Activated T-helper 2 cell treated with anti-CD3 and anti-CD28 coated beads, Interferon-gamma antibody, Interleukin-2, Interleukin-4, amounts not matched to agents 10 μg/mL and 5 μg/mL and 100 μg/mL, durations not matched to agents 14 hours and 24 hours and 36 hours (primary cell): Measurements from ENCODE around the gene SIPA1L3. TPM values are rescaled to one million over a fixed set of nuclear protein-coding genes. Genes with fewer than 3 reads are reported as not detected.

Experiments
- DNase-seq: peaks from one replicate; pipeline ENCODE4 v3.0.0; 2021; ENCODE audit warnings: low spot score
- H3K27ac Mint-ChIP-seq: one replicate; pipeline ENCODE4 v1.8.0; 2021; ENCODE audit warnings: mixed read lengths
- H3K27me3 Mint-ChIP-seq: one replicate; pipeline ENCODE4 v1.8.0; 2021; ENCODE audit warnings: low read depth, mixed read lengths
- H3K36me3 Mint-ChIP-seq: one replicate; pipeline ENCODE4 v1.8.0; 2021; ENCODE audit warnings: low read depth, mixed read lengths
- H3K4me1 Mint-ChIP-seq: one replicate; pipeline ENCODE4 v1.8.0; 2021; ENCODE audit warnings: low read depth, mixed read lengths
- H3K4me3 Mint-ChIP-seq: one replicate; pipeline ENCODE4 v1.8.0; 2021; ENCODE audit warnings: low read depth, mild to moderate bottlenecking, moderate library complexity, mixed read lengths
- H3K9me3 Mint-ChIP-seq: one replicate; pipeline ENCODE4 v1.8.0; 2021; ENCODE audit warnings: mixed read lengths
- intact Hi-C: fragments of 100-400 bp; cut with micrococcal nuclease; formaldehyde crosslinking; loops from one replicate; pipeline ENCODE4 v1.15.1; 2023
- total RNA-seq: library from RNA; stranded (reverse); gene quantifications from 2 replicates; pipeline ENCODE4 v1.2.3, GENCODE V29; 2022

The SIPA1L3 gene
- total RNA-seq, 1 donor from 2014 or later = 15.9 TPM

DNA sequence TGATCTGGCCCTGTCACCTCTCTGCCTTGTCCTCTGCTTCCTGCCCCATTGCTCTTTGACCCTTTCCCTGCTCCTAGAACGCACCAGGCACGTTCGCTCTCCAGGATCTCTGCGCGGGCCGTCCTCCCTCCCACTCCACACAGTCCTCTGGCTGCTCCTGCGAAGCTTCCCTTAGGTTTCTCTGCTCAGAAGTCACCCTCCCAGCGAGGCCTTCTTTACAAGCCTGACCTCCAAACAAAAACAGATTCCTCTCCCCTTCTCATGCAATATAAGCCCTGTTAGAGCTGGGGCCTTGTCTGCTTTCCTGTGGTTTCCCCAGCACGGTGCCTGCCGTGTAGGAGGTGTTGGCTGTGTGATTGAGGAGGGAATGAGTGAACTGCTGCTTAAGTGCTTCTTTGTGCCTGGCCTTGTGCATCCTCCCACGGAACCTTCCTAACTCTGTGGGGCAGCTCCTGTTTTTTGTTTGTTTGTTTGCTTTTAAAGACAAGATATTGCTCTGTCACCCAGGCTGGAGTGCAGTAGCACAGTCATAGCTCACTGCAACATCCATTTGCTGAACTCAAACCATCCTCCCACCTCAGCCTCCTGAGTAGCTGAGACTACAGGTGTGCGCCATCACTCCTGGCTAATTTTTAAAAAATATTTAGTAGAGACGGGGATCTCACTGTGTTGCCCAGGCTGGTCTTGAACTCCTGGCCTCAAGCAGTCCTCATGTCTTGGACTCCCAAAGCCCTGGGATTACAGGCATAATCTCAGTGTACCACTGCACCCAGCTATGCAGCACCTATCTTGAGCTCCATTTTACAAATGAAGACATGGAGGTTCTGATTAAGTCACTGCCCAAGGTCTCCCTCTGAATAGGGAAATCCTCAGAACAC is 82.0 kb downstream of the SIPA1L3 start:
- H3K27me3 Mint-ChIP-seq = no peaks in the 10 kb centered on the region
- intact Hi-C loops = no loop called here
- no peak overlapping the region for H3K27ac Mint-ChIP-seq
- no peaks in the 10 kb centered on the region for H3K36me3 Mint-ChIP-seq
- H3K4me3 Mint-ChIP-seq = no peak overlapping the region
- no peak for DNase-seq
- no peaks in the 10 kb centered on the region for H3K9me3 Mint-ChIP-seq
- peaks cover 2% of the 10 kb centered on the region for H3K4me1 Mint-ChIP-seq

DNA sequence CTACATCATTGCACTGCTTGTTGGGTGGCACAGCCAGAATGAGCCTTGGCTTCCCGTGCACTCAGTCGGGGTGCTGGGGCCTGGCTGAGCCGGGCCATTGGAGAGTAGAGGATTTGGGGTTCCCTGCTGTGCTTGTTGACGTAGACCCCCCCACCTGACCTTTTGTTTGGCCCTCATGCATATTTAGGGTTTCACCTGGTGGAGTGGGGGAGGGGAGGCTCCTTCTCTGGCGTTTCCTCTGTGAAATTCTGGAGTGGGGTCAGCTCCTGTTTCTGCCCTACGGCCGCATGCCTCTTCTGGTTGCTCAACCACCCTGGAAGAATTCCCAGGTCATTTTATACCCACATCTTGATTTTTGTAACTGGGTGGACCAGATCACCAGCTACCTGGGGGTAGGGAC is 82.8 kb downstream of the SIPA1L3 start:
- no peak for DNase-seq
- intact Hi-C loops = no loop called here
- Mint-ChIP-seq H3K36me3 (no peaks in the 10 kb centered on the region), H3K27me3 (no peaks in the 10 kb centered on the region), H3K9me3 (no peaks in the 10 kb centered on the region), H3K27ac (no peak overlapping the region), H3K4me1 (peaks cover 2% of the 10 kb centered on the region), H3K4me3 (no peak overlapping the region)

DNA sequence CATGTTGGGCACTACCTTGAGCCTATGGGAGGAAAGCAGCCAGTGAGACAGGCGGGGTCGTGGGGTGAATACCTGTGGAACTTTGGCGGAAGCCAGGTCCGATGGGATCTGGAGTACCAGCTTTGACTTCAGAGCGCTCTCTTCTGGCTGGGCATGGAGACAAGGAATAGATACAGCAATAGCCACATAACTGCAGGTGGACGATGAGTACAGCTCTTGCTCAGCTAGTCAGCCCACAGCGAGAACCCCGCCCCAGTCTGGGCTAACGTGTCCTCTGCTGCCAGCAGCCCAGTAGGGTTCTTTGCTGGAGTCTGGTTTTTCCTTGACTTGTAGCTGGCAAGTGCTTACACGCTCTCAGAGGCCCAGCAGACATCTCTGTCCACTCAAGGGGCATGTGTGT is 83.4 kb downstream of the SIPA1L3 start:
- intact Hi-C loops = no loop called here
- H3K4me1 Mint-ChIP-seq = peaks cover 2% of the 10 kb centered on the region
- no peaks in the 10 kb centered on the region for H3K9me3 Mint-ChIP-seq
- DNase-seq = no peak
- H3K27me3 Mint-ChIP-seq = no peaks in the 10 kb centered on the region
- no peak overlapping the region for H3K27ac Mint-ChIP-seq
- no peaks in the 10 kb centered on the region for H3K36me3 Mint-ChIP-seq
- no peak overlapping the region for H3K4me3 Mint-ChIP-seq

GRCh38 chr19:37991176-37991835 is 84.3 kb downstream of the SIPA1L3 start:
- Mint-ChIP-seq H3K9me3 (no peaks in the 10 kb centered on the region), H3K36me3 (no peaks in the 10 kb centered on the region), H3K27me3 (no peaks in the 10 kb centered on the region), H3K27ac (no peak overlapping the region), H3K4me3 (no peak overlapping the region), H3K4me1 (peaks cover 2% of the 10 kb centered on the region)
- intact Hi-C loops = no loop called here
- DNase-seq = no peak

DNA sequence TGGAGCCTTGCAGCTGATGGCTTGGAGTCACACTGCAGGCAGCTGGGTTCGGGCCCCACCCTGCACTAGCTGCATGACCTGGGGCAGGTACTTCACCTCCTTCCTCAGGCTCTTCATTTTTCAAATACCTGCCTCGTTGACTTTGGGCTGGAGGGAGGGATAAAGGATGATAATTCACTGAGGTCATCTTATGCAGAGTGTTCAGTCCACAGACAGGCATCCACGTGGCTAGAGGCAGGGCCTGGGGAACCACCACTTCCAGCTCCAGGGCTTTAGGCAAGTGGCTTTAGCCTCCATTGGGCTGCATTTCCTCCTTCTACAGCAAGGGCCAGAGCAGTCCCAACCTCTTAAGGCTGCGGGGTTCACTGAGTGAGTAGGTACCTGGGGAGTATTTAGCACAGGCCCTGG is 84.8 kb downstream of the SIPA1L3 start:
- Mint-ChIP-seq H3K4me3 (no peak overlapping the region), H3K4me1 (no peaks in the 10 kb centered on the region), H3K27me3 (no peaks in the 10 kb centered on the region), H3K27ac (no peak overlapping the region), H3K36me3 (no peaks in the 10 kb centered on the region), H3K9me3 (no peaks in the 10 kb centered on the region)
- intact Hi-C loops = no loop called here
- DNase-seq = no peak

DNA sequence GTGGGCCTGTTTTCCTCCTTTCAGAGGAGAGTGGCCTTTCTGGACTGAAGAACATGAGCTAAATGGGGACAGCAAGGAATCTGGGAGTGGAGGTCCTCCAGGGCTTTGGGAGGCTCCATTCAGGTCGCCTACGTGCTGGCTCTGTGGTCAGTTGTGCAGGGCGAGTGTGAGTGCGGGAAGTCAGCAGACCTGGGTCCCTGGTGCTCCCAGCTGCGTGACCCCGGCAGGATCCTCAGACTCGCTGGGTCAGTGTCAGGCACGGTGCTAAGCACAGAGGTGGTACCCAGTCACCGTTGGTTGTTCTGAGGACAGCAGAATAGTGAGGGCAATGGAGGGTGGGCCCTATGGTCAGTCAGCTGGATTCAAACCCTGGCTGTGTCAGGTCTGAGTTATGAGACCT is 85.8 kb downstream of the SIPA1L3 start:
- Mint-ChIP-seq H3K9me3 (no peaks in the 10 kb centered on the region), H3K27ac (no peak overlapping the region), H3K4me1 (no peaks in the 10 kb centered on the region), H3K36me3 (no peaks in the 10 kb centered on the region), H3K4me3 (no peak overlapping the region), H3K27me3 (no peaks in the 10 kb centered on the region)
- intact Hi-C loops = no loop called here
- no peak for DNase-seq

DNA sequence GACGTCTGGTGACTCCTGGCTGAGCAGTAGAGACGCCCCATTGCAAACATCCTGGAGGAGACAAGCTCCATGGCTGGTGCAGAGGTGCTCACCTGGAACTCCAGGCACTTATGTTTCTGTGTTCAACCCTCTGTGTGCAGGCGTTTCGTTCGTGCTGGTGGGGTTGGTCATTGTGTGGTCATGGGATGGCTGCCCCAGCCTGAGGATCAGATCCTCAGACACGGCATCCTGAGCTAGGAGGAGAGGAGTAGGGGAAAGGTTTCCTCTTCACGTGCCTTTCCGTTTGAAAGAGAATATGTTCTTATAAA is 87.8 kb downstream of the SIPA1L3 start:
- H3K27ac Mint-ChIP-seq = no peak overlapping the region
- H3K9me3 Mint-ChIP-seq = no peaks in the 10 kb centered on the region

DNA sequence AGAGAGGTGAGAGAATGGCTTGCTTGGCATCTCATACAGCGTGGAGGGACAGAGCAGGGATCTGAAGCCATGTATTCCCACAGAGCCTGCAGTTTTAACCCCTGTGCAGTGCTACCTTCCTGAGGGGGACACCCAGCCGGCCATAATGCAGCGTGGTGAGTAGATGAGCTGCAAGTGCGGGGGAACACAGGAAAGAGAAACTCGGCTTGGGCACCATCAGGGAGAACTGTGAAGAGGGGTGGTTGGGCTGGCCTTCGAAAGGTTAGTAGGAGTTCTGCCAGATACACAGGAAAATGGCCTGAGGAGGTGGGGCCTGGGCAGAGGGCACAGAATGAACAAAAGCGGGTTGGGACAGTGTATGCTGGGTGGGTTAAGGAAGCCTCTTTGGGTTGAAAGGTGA is 88.3 kb downstream of the SIPA1L3 start:
- intact Hi-C loops = no loop called here
- Mint-ChIP-seq H3K9me3 (no peaks in the 10 kb centered on the region), H3K4me1 (no peaks in the 10 kb centered on the region), H3K4me3 (no peak overlapping the region), H3K27ac (no peak overlapping the region), H3K36me3 (no peaks in the 10 kb centered on the region), H3K27me3 (no peaks in the 10 kb centered on the region)
- DNase-seq = no peak

More for the DNA sequence above, 87.8 kb downstream of the SIPA1L3 start:
- Mint-ChIP-seq H3K4me1 (no peaks in the 10 kb centered on the region), H3K27me3 (no peaks in the 10 kb centered on the region), H3K4me3 (no peak overlapping the region), H3K36me3 (no peaks in the 10 kb centered on the region)
- intact Hi-C loops = no loop called here
- no peak for DNase-seq

GRCh38 chr19:37997911-37998344 is 90.9 kb downstream of the SIPA1L3 start:
- no peak overlapping the region for H3K4me3 Mint-ChIP-seq
- H3K9me3 Mint-ChIP-seq = no peaks in the 10 kb centered on the region
- H3K36me3 Mint-ChIP-seq = no peaks in the 10 kb centered on the region
- H3K27me3 Mint-ChIP-seq = no peaks in the 10 kb centered on the region
- no peak for DNase-seq
- intact Hi-C loops = no loop called here
- H3K4me1 Mint-ChIP-seq = no peaks in the 10 kb centered on the region
- no peak overlapping the region for H3K27ac Mint-ChIP-seq

DNA sequence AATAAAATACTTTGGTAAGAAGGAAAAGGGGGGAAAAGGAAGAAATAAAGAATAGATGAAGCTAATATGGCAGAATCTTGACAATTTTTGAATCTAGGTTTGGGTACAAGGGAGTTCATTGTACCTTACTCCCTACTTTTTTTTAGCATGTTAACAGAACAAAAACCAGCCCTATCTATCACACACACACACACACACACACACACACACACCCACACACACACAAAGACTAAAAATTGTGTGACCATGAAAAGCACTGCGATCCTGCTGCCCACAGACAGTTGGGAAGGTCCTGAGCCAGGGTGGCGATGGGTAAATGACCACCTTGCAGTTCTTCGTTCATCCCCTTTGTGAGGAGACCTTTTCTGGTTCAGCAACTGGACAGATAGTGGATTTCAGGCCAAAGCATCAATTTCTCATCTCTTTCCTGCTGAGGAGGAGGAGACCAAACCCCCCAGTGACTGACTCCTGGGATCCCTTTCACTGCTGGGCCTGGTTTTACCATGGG is 91.8 kb downstream of the SIPA1L3 start:
- H3K4me1 Mint-ChIP-seq = no peaks in the 10 kb centered on the region
- DNase-seq = no peak
- no peaks in the 10 kb centered on the region for H3K27me3 Mint-ChIP-seq
- H3K4me3 Mint-ChIP-seq = no peak overlapping the region
- intact Hi-C loops = no loop called here
- H3K27ac Mint-ChIP-seq = no peak overlapping the region
- no peaks in the 10 kb centered on the region for H3K9me3 Mint-ChIP-seq
- H3K36me3 Mint-ChIP-seq = no peaks in the 10 kb centered on the region

DNA sequence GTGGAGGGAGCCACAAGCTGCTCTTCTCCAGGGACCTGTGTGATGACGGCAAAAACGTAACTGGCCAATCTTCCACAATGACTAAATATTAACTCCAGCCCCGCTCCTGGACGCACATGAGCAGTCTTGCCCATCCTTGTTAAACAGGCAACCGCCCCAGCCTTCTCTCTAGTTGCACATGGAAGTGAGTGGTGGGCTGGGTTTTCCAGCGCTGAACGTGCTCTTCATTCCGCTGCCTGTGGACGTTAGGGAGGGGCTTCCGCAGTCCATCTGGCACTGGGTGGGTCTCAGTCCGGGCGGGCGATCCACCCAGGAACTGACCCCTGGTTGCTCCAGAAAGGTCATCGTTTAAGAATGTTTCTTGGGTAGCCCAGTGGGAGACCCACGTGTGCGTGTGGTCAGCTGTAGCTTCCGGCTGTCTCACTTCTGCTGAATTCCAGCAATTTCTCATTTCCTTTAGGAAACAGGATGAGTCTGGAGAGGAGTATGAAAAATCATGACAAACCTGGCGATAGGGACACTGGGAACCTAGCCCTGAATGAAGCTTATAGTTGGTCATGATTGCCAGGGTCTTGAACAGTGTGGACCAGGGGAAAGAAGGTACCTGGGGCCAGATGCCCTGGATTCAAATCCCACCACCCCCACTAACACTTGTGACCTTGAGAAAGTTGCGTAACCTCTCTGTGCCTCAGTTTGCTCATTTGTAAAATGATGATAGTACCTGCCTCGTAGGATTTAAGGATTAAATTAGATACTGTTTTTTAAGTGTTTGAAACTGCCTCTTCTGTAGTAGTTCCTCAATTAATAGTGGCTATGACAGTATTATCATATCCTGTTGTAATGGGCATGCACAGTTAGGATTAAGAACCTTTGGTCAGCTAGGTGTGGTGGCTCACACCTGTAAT is 92.6 kb downstream of the SIPA1L3 start:
- H3K4me1 Mint-ChIP-seq = no peaks in the 10 kb centered on the region
- no peak for DNase-seq
- H3K4me3 Mint-ChIP-seq = no peak overlapping the region
- no peaks in the 10 kb centered on the region for H3K27me3 Mint-ChIP-seq
- H3K27ac Mint-ChIP-seq = no peak overlapping the region
- intact Hi-C loops = no loop called here
- H3K9me3 Mint-ChIP-seq = no peaks in the 10 kb centered on the region
- H3K36me3 Mint-ChIP-seq = no peaks in the 10 kb centered on the region

- Mint-ChIP-seq H3K27ac (no peak overlapping the region), H3K4me3 (no peak overlapping the region), H3K27me3 (no peaks in the 10 kb centered on the region), H3K4me1 (no peaks in the 10 kb centered on the region), H3K9me3 (no peaks in the 10 kb centered on the region), H3K36me3 (no peaks in the 10 kb centered on the region)
- intact Hi-C loops = no loop called here
- DNase-seq = no peak
Measured at GRCh38 chr19:38001158-38001781, 94.3 kb downstream of the SIPA1L3 start.
